ENCODE measurements around the gene COPG1.
A peak's percentile ranks its signal among the peaks of the same experiment; 100 is the strongest.

The COPG1 gene

GRCh38 chr3:129282727-129283327 lies 33.4 kb downstream of the COPG1 start:
- DNase-seq = no peak

DNA sequence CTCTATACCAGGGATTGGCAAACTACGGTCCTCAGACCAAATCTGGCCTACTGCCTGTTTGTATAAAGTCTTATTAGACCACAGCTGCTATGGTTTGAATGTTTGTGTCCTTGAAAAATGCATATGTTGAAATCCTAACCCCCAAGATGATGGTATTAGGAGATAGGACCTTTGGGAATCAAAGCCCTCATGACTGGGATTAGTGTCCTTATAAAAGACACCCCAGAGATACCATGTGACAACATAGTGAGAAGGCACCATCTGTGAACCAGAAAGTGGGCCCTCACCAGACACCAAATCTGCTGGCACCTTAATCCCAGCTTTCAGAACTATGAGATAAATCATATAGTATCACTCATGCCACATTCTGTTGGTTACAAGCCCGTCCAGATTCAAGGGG lies 36.7 kb downstream of the COPG1 start:
- no peak for DNase-seq

DNA sequence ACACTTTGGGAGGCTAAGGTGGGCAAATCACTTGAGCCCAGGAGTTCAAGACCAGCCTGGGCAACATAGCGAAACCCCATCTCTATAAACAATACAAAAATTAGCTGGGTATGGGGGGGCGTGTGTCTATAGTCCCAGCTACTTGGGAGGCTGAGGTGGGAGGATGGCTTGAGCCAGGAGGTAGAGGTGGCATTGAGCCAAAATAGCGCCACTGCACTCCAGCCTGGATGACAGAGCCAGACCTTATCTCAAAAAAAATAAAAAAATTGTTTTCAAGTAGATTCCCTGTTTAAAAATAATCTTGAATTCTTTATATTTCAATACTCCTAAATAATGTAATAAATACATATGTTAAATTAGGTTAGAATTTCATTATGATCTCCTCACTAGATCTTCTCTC lies 39.0 kb downstream of the COPG1 start:
- no peak for DNase-seq

- no peak for DNase-seq
Observed at GRCh38 chr3:129289201-129289921, 40.0 kb downstream of the COPG1 start.

GRCh38 chr3:129291236-129291886 lies 42.0 kb downstream of the COPG1 start:
- DNase-seq = no peak

DNA sequence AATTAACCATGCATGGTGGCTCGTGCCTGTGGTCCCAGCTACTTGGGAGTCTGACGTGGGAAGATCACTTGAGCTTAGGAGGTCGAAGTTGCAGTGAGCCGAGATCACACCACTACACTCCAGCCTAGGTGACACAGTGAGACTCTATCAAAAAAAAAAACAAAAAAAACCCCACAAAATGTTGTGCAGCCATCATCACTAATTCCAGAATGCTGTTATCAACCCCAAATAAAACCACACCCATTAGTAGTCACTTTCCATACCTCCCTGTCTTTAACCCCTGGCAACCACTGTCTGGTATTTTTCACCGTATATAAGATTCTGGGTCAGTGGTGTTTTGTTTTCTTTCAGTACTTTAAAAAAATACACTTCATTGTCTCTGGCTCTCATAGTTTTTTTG lies 45.9 kb downstream of the COPG1 start:
- DNase-seq = no peak

DNA sequence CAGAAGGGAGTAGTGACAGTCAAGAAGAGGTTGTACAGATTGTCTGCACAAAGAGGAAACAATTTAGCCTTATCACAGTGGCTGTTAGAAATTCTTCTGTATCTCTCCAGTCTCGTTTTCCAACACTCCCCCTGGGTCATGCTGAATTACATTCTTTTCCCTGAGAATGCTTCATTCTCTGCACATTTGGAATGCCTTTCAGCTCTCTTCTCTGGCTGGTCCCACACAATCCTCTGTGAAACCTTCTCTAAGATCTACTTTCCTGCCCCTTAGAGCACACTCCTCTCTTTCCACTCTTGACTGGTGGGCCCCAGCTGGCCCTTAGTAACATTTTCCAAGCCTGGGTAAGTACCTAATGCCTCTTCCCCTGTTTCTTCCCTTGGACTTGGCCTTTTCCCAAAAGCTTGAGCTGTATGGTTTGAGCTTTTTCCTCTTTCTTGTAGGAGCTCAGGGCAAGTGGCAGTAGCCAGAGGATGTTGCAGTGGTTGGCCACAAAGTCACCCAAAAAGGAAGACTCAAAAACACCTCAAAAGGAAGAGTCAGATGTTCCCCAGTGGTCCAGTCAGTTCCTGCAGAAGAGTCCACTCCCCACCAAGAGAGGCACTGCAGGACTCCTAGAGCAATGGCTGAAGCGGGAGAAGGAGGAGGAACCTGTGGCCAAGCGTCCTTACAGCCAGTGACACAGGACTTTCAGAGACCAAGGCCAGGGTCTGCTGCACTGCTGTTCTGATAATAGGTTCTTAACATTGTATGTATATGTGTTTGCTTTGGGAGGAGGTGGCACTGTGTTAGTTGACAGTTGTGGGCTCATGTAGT lies 54.9 kb downstream of the COPG1 start:
- no peak for DNase-seq

DNA sequence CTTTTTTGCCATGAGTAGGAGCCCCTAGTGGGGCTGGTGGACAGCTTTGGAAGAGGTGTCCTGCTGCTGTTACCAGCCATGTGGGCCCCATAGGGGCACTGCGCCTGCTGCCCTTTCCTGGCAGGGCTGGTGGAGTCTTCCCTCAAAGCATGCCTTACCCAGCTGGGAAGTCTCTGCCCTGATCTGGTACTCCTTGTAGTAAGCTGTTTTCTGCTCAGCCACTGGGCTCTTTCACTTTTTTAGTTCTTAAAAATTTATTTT lies 55.5 kb downstream of the COPG1 start:
- DNase-seq = no peak

DNA sequence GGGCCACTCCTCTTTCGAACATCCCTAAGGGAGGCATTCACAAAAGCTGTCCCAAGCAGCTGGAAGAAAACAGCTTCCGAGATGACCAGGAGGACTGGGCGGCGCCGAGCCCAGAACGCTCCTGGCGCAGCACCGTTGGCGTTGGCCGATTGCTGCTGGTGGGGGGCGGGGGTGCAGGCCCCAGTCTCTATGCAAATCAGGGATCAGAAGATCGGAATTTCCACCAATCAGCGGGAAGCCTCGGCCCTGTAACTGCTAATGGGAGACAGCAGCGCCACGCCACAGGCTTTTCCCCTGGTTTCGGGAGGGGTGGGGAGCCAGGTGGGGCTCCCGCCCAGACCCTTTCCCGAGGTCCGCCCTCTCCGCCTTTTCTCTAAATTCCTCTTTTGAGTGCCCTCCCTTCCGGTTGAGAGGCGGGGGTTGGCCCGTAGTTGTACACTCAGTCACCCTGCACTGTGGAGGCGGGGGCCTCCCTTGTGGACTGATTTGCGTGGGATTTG lies 56.2 kb downstream of the COPG1 start:
- DNase-seq = no peak

GRCh38 chr3:129308636-129309035 lies 59.2 kb downstream of the COPG1 start:
- DNase-seq = no peak

GRCh38 chr3:129310111-129311011 lies 61.0 kb downstream of the COPG1 start:
- no peak for DNase-seq

DNA sequence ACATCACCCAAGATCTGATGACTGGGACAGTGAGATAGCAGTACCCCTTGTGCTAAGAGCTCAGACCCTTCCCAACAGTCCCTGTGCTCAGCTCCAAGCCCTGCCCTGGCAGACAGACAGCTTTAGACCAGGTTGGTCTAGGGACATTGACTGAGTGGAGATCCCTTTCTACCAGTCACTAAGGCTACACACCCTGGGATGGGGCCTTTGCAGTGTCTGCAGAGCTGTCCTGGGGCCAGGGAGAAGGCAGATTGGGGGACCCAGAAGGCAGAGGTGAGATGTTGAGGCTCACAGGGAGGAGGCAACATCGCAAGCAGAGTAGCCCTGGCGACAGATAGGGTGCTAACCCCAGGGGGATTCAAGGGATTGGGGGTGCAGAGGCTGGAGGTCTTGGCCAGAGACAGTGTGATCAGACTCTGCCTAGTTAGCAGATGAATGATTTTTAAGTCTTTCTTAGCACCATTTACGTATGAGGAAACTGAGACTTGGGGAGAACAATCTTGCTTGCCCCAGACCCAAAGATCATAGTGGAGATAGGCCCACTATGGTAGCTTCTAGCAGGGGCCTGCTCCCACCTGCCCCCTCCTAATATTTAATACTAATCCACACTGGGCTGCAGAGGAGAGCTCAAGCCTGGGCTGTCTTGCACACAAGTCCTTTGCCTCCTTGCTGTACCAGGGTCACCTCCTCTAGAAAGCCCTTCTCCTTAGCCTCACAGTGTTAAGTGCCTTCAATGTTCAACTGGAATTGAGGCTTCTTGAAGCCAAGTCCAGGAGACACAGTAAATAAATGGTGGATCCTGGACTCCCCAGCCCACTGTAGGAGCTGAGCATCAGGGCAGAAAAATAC lies 61.9 kb downstream of the COPG1 start:
- DNase-seq = no peak

- DNase-seq = no peak
Observed at GRCh38 chr3:129312021-129312639, 62.7 kb downstream of the COPG1 start.

DNA sequence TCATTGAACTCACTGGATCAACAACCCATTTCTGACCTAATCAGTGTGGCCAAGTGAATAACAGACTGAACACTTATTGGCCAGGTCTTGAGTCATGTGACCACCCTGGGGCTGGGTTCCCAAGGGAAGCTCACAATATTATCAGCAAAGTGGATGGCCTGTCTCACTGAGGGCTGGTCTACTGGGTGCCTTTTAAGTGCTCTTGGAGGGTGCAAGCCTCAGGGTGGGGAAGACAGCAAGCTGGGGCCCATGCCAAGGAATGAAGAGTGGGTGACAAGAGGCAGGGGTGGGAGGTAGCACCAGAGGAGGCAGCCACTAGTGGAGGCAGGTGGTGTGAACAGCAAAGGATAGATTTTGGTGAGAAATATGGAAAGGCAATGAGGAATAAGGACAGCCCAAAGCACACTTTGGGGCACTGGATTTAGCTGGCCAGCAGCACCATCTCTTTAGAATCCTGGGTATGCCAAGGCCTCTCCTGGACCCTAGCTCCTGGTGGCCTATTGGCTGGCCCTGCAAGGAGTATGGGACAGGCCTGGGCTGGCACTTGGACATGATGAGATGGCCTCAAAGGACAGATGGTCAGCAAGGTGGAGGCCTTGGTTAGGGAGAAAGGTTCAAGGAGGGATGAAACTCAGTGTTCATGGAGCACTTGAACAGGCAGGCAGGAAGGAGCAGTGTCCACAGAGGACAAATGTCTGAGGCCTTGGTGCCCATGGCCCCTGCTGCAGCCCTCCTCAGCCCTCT lies 63.4 kb downstream of the COPG1 start:
- no peak for DNase-seq

DNA sequence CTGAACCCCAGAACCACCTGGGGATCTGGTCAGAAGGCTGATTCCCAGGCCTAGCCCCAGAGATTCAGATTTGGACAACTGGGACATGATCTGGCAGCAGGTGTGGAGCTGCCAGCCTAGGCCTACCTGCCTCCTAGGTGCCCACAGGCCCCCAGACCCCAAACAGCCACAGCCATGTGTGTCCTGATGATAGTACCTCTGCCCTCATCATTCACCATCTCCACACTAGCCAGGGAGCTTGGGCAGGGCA lies 63.9 kb downstream of the COPG1 start:
- no peak for DNase-seq

DNA sequence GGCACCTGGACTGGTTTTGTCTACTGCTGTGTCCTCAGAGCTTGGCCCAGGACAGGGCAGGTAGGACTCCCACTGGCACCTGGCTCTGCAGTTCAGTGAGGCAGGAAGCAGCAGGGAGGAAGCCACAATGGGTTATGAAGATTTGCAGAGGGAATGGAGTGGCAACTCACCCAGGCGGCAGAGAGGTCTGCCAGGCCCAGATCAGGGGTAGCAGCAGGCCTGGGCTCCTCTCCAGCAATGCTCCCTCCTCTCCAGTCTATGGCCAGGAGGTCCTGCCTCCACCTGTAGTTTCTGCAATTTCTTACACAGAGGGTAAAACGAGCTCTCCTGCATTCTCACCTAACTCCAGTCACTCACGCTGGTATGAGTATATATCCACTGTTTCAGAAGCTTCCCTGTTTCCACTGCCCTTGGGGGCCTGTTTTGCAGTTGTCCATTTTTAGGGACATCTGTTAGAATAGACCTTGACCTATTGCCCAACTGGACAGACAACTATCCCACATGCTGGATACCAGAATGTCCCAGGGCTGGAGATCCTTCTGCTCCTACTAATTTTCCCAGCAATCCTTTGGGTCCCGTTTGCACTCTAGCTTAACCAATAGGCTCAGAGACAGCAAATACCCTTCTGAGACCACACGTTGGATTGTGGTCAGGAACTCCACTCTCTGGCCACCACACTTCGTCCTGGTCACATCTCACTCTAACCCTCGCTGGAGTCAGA lies 64.4 kb downstream of the COPG1 start:
- DNase-seq = no peak

DNA sequence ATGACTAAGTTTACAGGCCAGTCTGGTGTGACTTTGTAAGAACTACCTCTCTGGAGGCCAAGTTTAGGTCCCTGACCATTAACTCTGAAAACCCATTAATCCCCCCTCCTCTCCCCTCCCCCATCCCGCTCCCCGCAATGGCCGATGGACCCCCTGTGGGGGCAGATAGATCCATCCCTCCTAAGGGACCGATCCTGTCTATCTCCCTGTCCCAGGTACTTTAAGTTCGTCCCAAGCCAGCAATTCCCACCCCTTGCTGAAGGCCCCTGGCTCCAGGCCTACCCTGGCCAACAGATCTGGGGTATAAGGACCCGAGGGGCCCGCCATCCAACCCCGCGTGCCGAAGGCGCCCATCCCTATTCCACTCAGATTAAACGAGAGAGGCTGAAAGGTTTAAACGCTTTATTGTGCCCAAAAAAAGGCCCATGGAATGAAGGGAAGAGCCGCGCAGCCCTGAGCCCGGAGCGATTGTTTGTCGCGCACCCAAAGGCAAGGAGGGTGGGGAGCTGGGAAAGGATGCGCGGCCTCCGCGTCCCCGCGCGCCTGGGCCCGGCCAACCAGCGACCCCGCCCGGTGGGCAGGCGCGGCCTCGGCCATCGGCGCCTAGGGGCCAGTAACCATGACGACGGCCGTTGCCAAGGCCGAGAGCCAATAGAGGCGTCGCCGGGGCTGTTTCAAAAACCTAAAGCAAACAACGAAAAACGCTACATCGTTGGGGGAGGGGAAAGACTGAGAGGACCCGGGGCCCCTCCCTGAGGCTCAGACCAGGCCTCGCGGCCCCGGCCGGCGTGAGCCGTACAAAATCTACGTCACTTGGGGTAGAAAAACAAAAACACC lies 65.2 kb downstream of the COPG1 start:
- peak; percentile 63 to 65 for DNase-seq

DNA sequence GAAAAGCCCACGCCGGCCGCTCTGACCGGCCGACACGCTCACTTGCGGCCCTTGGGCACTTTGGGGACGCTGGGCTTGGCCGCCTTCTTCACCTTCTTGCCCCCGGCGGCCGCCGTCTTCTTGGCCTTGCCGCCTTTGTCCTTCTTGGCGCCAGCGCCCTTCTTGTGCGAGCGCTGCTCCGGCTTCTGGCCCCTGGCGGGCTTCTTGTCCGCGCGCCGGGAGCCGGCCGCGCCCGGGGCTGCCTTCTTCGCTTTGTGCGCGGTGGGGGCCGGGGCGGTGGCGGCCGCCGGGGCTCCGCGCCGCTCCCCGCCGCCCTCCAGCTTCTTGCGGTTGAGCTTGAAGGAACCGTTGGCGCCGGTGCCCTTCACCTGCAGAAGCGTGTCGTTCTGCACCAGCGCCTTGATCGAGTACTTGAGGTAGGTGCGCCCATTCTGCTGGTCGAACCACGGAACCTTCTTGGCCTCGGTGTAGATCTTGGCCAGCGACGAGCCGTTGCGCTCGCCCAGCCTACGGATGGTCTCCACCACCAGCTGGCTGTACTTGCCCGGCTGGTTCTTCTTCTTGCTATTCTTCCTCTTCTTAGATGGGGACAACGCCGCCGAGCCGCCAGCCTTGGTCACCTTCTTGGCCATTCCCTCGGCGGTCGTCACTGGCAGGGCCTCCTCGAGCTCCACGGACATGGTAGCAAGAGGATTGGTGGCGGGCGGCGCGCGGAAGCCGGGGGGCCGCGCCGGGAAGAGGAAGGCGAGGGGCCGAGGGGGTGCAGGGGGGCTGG lies 66.0 kb downstream of the COPG1 start:
- peak; percentile 15 to 16 for DNase-seq

- DNase-seq = no peak
Observed at GRCh38 chr3:129315998-129316247, 66.5 kb downstream of the COPG1 start.

All from Kasumi-1 (cell line).